HEK293T (cell line): ENCODE results near the gene TTC12.
"Not testable (repeated sequence)": the region's sequence is repeated elsewhere in the genome, so short reads cannot be mapped to it uniquely, and the experiment has no call there.

Experiments used
- CTCF ChIA-PET: fragments of 350-600 bp; formaldehyde crosslinking; extraction: SDS; loops from one replicate; lab custom pipeline; 2021; ENCODE audit warnings: antibody characterized with exemption, inconsistent platforms; lab: Yijun Ruan, JAX
- POLR2A ChIA-PET: fragments of 350-600 bp; formaldehyde crosslinking; extraction: SDS; loops from one replicate; lab custom pipeline; 2020; ENCODE audit warnings: antibody characterized with exemption, inconsistent platforms; lab: Yijun Ruan, JAX
- DNase-seq: peaks from one replicate; pipeline ENCODE4 v3.0.0; 2012; ENCODE audit warnings: mixed read lengths; ENCODE audit errors: extremely low spot score
- ARNT ChIP-seq: fragments of 450-650 bp; IDR thresholded peaks from 2 replicates; pipeline ENCODE4 v1.6.1; 2017; ENCODE audit warnings: mild to moderate bottlenecking
- BHLHE40 ChIP-seq: fragments of 450-650 bp; IDR thresholded peaks from 2 replicates; pipeline ENCODE4 v1.6.1; 2016; ENCODE audit warnings: mild to moderate bottlenecking, moderate library complexity, borderline replicate concordance
- CTBP1 ChIP-seq: fragments of 450-650 bp; IDR thresholded peaks from 2 replicates; pipeline ENCODE4 v1.6.1; 2016; ENCODE audit warnings: borderline replicate concordance
- ELF4 ChIP-seq: fragments of 450-650 bp; IDR thresholded peaks from 2 replicates; pipeline ENCODE4 v1.6.1; 2017; ENCODE audit warnings: antibody characterized with exemption
- FOXA1 ChIP-seq: fragments of 450-650 bp; IDR thresholded peaks from 2 replicates; pipeline ENCODE4 v1.6.1; 2016; ENCODE audit warnings: mild to moderate bottlenecking
- FOXK2 ChIP-seq: fragments of 450-650 bp; IDR thresholded peaks from 2 replicates; pipeline ENCODE4 v1.6.1; 2016; ENCODE audit warnings: mild to moderate bottlenecking
- FOXM1 ChIP-seq: fragments of 450-650 bp; IDR thresholded peaks from 2 replicates; pipeline ENCODE4 v1.6.1; 2017; ENCODE audit warnings: mild to moderate bottlenecking, borderline replicate concordance
- HDGF ChIP-seq: fragments of 450-650 bp; IDR thresholded peaks from 2 replicates; pipeline ENCODE4 v1.6.1; 2017; ENCODE audit warnings: antibody characterized with exemption, borderline replicate concordance
- L3MBTL2 ChIP-seq: fragments of 450-650 bp; conservative IDR thresholded peaks from 2 replicates; pipeline ENCODE4 v1.6.1; 2016; ENCODE audit warnings: mild to moderate bottlenecking
- LEF1 ChIP-seq: fragments of 450-650 bp; IDR thresholded peaks from 2 replicates; pipeline ENCODE4 v1.6.1; 2017; ENCODE audit warnings: mild to moderate bottlenecking, borderline replicate concordance
- NFRKB ChIP-seq: fragments of 450-650 bp; IDR thresholded peaks from 2 replicates; pipeline ENCODE4 v1.6.1; 2016; ENCODE audit warnings: mild to moderate bottlenecking, moderate library complexity
- SP1 ChIP-seq: fragments of 450-650 bp; IDR thresholded peaks from 2 replicates; pipeline ENCODE4 v1.6.1; 2017
- SUZ12 ChIP-seq: fragments of 450-650 bp; IDR thresholded peaks from 2 replicates; pipeline ENCODE4 v1.6.1; 2016; ENCODE audit warnings: mild to moderate bottlenecking
- TARDBP ChIP-seq: fragments of 450-650 bp; IDR thresholded peaks from 2 replicates; pipeline ENCODE4 v1.6.1; 2016
- ZNF384 ChIP-seq: fragments of 450-650 bp; IDR thresholded peaks from 2 replicates; pipeline ENCODE4 v1.6.1; 2016
- TF ChIP-seq, protein P1 (sequence below): fragments of 450-650 bp; IDR thresholded peaks from 2 replicates; pipeline ENCODE4 v1.6.1; 2016

TTC12 gene

GRCh38 chr11:113295993-113296392 is 18.4 kb upstream of the TTC12 start:
- DNase-seq = no peak
- ChIA-PET CTCF (no interaction called here), POLR2A (no interaction called here)
- TF ChIP-seq SP1 = no peak
- TF ChIP-seq FOXK2 = no peak
- no peak for TF ChIP-seq ARNT

- TF ChIP-seq, protein P1, sequence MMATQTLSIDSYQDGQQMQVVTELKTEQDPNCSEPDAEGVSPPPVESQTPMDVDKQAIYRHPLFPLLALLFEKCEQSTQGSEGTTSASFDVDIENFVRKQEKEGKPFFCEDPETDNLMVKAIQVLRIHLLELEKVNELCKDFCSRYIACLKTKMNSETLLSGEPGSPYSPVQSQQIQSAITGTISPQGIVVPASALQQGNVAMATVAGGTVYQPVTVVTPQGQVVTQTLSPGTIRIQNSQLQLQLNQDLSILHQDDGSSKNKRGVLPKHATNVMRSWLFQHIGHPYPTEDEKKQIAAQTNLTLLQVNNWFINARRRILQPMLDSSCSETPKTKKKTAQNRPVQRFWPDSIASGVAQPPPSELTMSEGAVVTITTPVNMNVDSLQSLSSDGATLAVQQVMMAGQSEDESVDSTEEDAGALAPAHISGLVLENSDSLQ = no peak
- TF ChIP-seq L3MBTL2 (no peak), CTBP1 (no peak), NFRKB (no peak), TARDBP (no peak), FOXK2 (no peak), ELF4 (no peak), HDGF (no peak), BHLHE40 (no peak), FOXA1 (no peak), LEF1 (no peak), SUZ12 (no peak), SP1 (no peak), ZNF384 (no peak)
- POLR2A ChIA-PET = no interaction called here
- CTCF ChIA-PET = no interaction called here
- no peak for DNase-seq
These were observed 17.8 kb upstream of the TTC12 start for GRCh38 chr11:113296447-113297205.

GRCh38 chr11:113298496-113298895 is 15.9 kb upstream of the TTC12 start:
- POLR2A ChIA-PET, DNase-seq: not testable (repeated sequence)
- CTCF ChIA-PET = interaction anchor here (1.7 kb wide), 1 partner anchor 8 kb away, joined by 3 read pairs; no protein-coding TSS in a partner anchor

GRCh38 chr11:113304916-113305315 is 9.5 kb upstream of the TTC12 start:
- ChIA-PET POLR2A (no interaction called here), CTCF (interaction anchor here (0.6 to 0.9 kb wide), 4 partner anchors 76 to 1184 kb away, joined by 3 to 4 read pairs (median 4); no protein-coding TSS in a partner anchor)
- no peak for TF ChIP-seq FOXA1
- no peak for TF ChIP-seq FOXM1
- TF ChIP-seq SP1 = no peak
- no peak for TF ChIP-seq ZNF384
- TF ChIP-seq CTBP1 = no peak
- no peak for TF ChIP-seq L3MBTL2
- TF ChIP-seq ARNT = no peak
- no peak for TF ChIP-seq SUZ12
- TF ChIP-seq FOXK2 = no peak
- no peak for TF ChIP-seq ELF4
- TF ChIP-seq HDGF = no peak
- no peak for TF ChIP-seq NFRKB
- TF ChIP-seq TARDBP = no peak

DNA sequence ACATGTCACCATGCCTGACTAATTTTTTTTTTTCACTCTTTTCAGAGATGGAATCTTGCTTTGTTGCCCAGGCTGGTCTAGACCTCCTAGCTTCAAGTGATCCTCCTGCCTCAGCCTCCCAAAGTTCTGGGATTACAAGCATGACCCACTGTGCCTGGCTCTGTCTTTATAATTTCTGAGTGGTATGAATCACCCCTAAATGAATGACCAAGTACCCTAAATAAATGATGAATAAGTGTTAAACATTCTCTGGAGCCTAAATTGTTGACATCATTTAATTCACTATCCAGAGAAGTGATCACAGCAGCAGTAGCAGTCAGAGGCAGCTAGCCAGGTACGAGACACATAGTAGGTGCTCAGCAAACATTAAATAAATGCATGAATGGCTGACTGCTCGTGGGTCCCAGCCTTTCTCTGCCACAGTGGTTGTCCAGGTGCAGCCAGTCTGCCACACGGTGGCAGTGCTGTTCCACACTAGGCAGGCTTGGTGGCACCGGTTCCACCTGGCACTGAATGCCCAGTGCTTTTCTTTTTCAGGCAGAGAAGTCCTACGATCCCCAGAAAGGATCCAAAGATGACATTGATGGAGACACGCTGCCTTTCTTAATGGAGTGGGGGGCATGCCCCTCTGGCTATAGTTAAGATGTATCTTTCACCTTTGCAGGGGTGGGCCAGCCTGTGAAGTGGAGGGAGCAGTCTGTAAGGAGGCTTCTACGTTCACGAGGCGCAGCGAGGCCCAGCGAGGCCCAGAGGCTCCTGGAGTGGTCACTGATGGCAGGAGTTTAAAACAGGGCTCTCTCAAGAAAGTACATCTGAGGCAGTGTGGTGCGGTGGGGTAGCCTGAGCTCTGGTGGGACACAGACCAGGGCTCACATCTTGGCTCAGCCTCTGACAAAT is 8.7 kb upstream of the TTC12 start:
- TF ChIP-seq SP1 = no peak
- no peak for TF ChIP-seq CTBP1
- TF ChIP-seq, protein P1 = no peak
- TF ChIP-seq NFRKB = no peak
- no peak for TF ChIP-seq LEF1
- TF ChIP-seq SUZ12 = no peak
- TF ChIP-seq L3MBTL2 = no peak
- no peak for TF ChIP-seq ARNT
- no peak for TF ChIP-seq HDGF
- TF ChIP-seq TARDBP = no peak
- TF ChIP-seq FOXM1 = no peak
- no peak for TF ChIP-seq ELF4
- no peak for TF ChIP-seq FOXK2
- TF ChIP-seq ZNF384 = no peak
- no peak for TF ChIP-seq BHLHE40
- no peak for TF ChIP-seq FOXA1
- ChIA-PET CTCF (interaction anchor here (0.6 to 1.2 kb wide), 4 partner anchors 75 to 1185 kb away, joined by 3 to 9 read pairs (median 4); no protein-coding TSS in a partner anchor), POLR2A (no interaction called here)
- DNase-seq = peak; percentile 75

More at GRCh38 chr11:113304916-113305315, 9.5 kb upstream of the TTC12 start:
- DNase-seq = no peak

GRCh38 chr11:113308601-113309000 is 5.8 kb upstream of the TTC12 start:
- ChIA-PET POLR2A (no interaction called here), CTCF (interaction anchor here (0.7 to 0.9 kb wide), 2 partner anchors 209 to 223 kb away, joined by 3 read pairs; no protein-coding TSS in a partner anchor)
- DNase-seq = no peak
- TF ChIP-seq BHLHE40 (no peak), SUZ12 (no peak), L3MBTL2 (no peak), FOXM1 (no peak), ARNT (no peak), ELF4 (no peak), HDGF (no peak), FOXA1 (no peak), FOXK2 (no peak), NFRKB (no peak), TARDBP (no peak), LEF1 (no peak), CTBP1 (no peak), ZNF384 (no peak)
- TF ChIP-seq, protein P1 = no peak
